Measurements from ENCODE around the gene M6PR.
"Not testable (repeated sequence)": the region's sequence is repeated elsewhere in the genome, so short reads cannot be mapped to it uniquely, and the experiment has no call there.

M6PR gene

DNA sequence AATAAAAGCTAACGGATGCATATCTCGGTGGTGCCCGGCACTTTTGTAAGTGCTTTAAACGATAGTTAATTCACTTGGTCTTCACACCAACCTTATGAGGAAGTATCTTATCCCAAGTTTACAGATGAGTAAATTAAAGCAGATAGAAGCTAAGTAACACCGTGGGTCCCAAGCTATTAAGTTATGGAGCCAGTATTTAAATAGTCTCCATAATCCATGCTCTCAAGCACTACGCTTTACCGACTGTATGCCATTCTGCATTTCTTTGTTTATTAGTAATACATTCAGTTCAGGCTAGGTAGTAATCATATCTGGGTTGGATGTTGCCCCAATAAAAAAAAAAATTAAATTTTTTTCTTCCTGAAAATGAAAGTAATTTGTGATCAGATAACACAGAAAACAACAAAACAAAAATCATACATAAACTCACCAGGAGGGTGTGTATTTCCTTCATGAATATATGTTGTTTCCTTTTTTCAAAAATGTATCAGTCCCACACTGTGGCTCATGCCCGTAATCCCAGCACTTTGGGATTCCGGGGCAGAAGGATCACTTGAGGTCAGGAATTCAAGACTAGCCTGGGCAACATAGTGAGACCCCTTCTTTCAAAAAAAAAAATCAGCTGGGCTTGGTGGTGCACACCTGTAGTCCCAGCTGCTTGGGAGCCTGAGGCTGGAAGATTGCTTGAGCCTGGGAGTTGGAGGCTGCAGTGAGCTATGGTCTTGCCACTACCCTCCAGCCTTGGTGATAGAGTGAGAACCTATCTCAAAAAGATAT is 1.4 kb upstream of the M6PR start:
- DNase-seq: no peak

DNA sequence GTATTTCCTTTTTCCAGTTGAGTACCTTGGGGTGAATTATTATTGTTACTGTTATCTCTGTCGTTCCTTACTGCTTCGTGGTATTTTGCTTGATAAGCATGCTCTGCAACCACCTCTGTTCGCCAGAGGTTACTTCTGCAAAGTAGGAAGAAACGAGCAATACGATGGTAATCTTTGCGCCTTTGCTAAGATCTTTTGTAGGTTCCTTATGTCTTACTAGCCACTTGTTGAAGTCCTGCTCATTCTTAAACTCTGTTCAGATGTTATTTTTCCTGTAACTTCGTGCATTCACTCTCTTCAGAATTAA is 729 bp upstream of the M6PR start:
- no peak for DNase-seq

DNA sequence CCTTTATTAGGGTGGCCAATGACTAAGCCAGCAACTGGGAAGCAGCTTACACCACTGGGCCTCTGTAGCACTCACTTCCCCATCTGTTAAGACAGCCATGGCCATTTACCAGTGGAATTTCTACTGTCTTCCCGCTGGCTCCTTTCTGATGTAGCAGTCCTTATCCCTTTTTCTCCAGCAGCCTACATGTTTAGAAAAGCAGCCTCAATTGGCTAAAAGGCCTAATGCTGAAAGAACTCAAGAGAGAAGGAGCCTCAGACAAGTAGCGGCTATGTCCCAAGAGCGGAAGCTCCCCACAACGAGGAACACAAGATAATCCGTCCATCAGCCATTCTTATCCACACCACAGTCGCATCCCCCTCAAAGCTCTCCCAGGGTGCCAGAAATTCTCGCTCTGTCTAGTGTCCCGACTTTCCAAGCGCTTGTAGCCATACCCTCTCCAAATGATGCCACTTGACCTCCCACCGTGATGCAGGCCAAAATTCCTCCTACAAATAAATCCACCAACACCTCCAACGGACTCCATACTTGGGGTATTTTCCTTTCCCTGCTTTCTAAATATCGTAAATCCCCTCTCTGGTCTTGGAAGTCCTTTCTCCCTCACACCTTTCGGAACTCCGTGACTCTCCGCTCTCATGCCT is 624 bp downstream of the M6PR start:
- no peak for DNase-seq

DNA sequence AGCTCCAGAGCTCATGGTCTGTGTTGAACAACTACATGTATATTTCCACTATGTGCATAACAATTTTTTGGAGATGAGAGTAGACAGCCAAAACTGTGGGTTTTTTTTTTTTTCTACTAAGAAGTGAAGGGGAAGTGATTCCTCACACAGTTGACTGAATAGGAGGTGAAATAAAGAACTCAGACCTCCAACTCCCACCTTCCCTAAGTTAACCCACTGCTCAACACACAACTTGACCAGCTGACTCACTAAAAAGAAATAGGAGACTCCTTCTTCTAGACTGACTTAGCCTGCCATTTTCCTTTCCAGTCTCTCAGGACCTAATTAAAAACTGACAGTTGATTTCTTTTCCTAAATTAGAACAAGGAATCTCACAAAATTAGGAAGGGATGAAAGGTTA is 1.7 kb downstream of the M6PR start:
- no peak for DNase-seq

DNA sequence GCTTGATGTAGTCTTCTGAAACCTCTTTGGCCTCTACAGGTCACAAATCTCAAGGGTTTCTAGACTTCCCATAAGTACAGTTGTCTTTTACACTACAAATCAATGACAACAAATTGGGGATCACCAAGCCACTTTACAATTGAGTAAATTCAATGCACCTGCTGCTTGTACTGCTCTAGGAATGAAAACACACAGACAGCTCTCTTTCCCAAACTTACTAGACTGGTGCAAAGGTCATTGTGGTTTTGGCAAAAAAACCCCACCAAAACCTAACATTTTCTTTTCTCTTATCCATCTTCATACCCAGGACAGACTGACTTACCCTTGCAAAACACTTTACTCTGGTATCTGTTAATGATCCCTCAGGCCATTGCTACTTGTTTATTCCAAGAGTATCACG is 2.7 kb downstream of the M6PR start:
- no peak for DNase-seq

DNA sequence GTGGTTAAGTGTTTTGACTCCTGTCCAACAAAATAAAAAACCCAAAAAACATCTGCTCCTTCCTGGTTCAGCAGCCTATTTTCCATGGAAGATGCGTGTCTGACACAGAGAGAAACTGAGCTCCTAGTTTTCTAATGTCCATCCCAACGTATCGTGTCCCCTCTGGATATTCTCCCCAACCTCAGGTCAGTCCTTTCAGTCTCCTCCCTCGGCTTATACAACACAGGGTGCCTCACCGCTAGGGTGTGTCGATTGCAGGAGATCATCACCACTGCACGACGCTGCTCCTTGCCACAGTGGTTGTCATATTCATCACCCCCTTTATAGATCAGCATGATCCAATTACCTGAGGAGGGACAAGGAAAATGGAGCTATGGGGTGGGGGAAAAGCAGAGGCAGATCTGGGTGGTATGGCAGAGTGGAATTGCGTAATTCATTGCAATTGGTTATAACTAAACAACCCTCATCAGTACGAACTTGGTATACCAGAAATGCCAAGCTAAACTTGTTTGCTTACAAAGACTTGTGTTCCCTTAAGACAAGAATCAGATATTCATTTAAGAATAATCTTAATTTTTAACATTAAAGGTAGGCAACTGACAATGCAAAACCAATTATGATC is 5.8 kb downstream of the M6PR start:
- DNase-seq: no peak

DNA sequence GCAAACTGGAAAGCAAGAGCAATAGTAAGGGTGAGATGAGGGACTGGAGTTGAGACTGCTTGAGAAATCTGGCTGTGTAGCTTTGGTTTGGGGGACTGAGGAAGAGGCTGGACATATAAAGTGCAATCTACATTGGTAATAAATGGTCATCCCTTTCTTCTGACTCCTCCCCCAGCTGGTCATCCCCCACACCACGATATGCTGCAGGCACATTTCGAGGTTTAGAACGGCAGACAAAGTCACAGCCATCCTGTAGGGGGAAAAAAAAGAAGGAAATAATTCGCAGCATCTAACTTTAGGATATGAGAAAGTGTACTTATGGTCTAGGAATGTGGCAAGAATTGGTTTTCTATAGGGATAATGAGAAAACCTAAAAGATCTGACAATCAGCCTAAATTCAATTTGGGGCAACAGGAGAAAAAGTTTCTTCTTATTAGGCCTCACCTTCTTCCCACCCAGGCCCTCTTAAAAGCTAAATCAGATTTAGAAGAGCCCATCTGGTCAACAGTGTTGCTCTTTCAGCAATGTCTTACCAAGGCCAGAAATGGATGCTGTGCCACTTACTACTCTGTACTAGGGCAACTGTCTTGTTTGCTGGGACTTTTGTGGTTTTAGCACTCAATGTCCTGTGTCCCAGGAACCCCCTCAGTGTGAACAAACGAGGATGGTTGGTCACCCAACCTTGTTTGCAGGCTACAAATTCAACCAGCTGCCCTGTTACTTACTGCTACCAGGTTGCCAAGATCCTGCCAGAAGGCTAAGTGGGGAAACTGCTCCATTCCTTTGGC is 7.6 kb downstream of the M6PR start:
- no peak for DNase-seq

DNA sequence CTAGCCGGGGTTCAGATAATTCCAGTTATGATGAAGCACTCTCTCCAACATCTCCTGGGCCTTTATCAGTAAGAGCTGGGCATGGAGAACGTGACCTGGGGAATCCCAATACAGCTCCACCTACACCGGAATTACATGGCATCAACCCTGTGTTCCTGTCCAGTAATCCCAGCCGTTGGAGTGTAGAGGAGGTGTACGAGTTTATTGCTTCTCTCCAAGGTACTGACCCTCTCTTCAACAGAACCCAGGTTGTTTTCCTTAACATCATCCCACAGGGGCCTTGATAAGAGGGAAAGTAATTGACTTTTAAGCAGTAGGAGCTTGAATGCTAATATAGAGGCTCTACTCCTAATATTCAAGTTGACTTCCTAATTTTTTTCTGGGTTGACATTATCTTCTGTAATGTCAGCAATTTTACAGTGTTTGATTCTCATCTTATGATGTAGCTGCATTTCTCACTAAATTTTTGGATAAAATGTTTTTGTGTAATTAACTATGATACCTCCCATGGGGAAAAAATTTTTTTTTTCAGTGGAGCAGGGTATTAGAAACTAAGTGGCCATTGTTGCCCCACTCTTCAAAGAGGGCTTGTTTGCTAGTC is 11.5 kb downstream of the M6PR start:
- DNase-seq: not testable (repeated sequence)

DNA sequence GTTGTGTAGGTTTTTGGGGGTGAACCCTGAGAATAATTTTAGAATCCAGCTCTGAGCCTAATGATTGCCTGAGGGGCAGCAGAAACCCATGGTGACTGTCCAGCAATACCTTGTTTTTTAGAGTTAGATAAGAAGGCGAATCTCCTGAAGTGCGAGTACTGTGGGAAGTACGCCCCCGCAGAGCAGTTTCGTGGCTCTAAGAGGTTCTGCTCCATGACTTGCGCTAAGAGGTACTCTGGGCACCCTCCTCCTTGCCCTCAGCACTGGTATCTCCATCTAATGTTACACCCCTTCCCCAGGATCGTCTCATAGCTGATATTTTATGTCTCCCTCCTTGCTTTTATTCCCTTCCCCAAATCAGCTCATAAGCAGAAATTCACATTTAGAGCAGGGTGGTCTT is 12.7 kb downstream of the M6PR start:
- no peak for DNase-seq

DNA sequence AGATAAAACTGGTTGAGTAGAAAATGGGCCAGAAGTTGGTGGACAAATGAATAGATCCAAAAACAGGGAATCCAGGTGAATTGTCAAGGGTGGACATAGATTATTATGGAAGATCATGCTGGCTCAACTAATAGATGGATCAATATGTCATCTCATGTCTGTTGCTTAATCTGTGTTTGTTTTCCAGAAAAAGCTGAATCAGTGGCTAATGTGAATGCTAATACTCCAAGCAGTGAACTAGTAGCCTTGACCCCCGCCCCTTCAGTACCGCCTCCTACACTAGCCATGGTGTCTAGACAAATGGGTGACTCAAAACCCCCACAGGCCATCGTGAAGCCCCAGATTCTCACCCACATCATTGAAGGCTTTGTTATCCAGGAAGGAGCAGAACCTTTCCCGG is 15.4 kb downstream of the M6PR start:
- DNase-seq: not testable (repeated sequence)

DNA sequence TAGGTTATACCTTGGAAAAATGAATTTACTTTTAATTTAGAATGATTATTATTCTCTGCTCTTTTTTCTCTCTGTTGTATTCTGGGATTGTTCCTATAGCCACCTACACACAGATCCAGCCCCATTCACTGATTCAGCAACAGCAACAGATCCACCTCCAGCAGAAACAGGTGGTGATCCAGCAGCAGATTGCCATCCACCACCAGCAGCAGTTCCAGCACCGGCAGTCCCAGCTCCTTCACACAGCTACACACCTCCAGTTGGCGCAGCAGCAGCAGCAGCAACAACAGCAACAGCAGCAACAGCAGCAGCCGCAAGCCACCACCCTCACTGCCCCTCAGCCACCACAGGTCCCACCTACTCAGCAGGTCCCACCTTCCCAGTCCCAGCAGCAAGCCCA is 17.0 kb downstream of the M6PR start:
- not testable (repeated sequence) for DNase-seq

DNA sequence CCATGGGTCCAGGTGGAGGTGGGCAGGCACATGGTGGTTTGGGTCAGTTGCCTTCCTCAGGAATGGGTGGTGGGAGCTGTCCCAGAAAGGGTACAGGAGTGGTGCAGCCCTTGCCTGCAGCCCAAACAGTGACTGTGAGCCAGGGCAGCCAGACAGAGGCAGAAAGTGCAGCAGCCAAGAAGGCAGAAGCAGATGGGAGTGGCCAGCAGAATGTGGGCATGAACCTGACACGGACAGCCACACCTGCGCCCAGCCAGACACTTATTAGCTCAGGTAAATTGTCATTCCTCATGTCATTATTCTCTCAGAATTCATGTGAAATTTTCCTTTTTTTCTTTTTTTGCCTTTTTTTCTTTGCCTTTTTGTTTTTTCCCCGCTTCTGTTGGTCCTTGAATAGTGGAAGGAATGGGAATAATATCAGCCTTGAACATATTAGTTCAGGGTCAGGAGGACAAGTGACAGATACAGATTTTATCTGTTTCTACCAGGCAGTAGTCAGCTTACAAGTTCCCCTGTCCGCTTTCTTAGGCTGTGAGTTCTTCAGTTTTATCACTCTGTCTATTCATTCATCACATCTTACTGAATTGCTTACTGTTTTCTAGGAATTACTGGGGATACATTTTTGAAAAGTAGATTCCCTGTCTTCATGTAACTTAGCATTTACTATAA is 18.7 kb downstream of the M6PR start:
- DNase-seq: not testable (repeated sequence)

DNA sequence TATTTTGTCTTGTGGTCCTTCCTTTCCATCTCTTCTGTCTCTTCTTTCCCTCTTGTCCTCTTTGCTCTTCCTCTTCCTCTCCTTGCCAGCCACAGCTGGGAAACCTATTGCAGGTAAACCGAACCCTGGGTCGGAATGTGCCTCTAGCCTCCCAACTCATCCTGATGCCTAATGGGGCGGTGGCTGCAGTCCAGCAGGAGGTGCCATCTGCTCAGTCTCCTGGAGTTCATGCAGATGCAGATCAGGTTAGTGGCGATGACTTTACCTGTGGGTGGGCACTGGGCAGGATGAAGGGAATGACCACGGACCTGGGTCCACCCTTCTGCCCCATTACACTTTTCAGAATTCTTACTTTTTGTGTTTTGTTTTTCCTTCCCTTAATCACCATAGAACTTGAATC is 26.9 kb downstream of the M6PR start:
- no peak for DNase-seq

DNA sequence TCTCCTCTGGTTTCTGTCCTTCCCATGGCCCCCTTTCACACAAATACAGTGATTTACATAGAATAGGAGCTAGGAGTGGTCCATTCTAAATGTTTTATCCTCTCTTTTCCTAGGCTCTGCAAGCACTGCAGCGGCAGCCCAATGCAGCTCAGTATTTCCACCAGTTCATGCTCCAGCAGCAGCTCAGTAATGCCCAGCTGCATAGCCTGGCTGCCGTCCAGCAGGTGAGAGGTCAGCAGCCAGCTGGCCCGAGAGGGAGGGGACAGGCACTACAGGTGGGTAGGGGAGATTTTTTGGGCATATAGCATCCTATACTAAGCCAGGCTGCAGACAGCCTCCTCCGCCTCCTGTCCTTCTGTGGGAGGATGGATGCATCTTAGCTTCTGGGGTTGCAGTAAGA is 29.8 kb downstream of the M6PR start:
- DNase-seq: not testable (repeated sequence)

DNA sequence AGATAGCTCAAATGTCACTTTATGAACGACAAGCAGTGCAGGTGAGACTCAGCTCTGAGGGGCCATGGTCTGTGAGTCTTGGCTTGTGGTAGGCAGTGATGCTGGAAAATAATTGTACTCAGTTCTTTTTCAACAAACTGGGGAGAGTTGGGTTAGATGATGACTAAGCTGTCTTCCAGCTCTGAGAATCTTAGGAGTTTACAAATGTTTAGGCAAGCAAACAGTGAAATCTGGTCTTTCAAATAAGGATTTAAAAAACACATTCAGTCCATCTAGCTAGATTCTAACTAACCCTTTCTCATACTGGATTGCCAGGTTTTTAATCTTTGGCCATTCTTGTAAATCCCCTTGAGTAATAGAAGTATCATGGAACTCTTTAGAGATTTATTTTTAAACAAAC is 31.7 kb downstream of the M6PR start:
- DNase-seq: no peak

DNA sequence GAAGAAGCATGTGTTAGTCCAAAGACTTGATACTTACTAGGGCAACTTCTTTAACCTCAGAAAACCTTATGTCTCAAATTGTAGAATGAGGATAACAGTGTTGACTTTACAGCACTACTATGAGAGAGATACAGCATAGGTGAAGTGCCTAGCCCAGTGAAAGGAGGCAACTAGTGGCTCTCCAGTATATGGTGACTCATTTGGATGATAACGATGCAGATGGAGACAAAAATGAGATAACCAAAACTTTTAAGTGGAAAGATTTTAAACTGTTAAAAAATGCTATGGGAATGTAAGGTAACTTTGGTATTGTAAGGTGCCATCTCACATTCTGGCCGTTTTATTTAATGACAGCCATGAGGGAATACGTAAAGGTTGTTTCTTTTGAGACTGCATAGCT is 32.4 kb downstream of the M6PR start:
- DNase-seq: no peak

DNA sequence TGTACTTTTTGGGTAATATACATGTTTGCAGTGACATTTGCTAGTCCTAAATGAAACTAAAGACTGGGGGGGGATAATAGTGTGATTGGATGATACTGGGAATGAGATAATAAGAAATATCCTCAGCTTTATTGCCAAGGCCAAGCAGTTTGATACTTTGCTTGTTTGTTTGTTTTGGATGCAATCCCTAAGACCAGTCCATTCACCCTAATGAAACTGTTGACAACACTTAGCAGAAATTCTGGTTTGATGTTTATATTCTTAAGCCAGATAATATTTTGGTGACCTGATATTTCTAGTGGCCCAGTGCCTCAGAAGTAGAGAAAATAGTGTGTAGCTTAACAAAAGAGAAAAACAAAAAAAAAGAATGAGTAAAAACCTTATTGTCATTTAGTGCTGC is 33.3 kb downstream of the M6PR start:
- DNase-seq: no peak

DNA sequence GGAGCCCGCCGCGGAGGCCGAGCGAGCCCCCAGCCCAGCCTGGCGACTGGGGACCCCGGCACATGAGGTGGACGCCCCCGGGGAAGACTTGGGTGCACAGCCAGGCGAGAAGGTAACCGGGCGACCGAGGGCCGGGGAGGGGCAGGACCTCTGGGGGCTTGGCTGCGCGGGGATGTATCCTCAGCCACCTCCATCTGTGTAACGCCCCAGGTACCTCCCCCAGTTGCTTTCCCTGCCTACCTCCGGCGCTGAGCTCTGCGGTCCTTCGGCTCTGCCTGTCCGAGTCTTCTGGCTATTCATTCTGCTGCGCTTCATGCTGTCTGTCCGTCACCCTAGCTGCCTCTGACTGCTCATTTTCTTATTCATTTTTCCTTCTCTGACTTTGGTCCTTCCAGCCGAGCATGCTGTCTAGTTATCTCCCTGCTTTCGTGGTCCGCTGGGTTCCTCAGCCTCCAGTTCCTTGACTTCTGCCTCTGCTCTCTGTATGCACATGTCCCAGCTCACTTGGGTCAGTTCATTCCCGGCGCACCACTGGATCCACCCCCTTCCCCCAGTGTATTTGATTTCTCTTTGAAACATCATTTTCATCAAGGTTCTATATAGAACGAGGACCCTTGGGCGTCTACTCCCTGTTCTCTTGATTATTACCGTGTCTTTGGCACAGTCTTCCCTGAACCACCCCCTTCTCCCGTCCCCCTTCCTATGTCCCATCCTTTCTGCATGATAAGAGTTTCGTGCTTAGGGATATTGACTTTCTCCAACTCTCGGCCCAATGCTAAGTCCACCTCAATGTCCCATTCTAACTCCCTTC is 34.5 kb downstream of the M6PR start:
- DNase-seq: peak; percentile 25 to 88 (median 82)

DNA sequence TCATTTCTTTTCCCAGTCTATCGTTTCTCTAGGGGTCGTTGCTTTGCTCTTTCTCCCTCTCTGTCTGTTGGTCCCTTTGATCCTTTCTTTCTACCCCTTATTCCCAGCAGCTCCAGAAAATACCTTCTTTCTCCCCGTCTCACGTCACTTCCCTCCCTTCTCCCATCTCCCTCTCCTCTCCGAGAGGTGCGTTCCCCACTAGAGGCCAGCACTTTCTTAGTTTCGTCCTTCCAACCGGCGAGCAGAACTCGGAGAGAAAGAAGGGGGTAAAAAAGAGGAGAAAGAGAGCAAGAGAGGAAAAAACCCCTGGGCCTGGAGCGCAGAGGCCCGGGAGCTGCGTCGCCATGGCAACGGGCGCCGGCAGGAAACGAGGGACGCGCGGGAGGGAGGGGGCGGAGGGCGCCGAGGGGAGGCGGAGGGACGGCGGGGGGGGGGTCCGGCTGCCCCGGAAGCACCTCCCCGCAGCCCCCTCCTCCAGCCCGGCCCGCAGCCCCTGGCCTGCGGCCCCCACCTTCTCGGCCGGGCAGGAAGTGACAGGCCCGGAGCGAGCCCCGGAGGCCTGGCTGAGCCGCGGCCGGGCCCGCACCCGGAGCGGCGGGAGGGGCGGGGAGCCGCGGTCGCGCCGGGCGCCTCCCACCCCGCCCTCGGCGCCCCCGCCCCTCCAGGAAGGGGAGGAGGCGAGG is 35.3 kb downstream of the M6PR start, which contains the start of gene PHC1:
PHC1 (plus strand) TSS at position 477 of the 683 bp plus-strand sequence. CDS start 3,169 bp downstream, outside the sequence.
- DNase-seq: peak; percentile 70 to 96 (median 95)

DNA sequence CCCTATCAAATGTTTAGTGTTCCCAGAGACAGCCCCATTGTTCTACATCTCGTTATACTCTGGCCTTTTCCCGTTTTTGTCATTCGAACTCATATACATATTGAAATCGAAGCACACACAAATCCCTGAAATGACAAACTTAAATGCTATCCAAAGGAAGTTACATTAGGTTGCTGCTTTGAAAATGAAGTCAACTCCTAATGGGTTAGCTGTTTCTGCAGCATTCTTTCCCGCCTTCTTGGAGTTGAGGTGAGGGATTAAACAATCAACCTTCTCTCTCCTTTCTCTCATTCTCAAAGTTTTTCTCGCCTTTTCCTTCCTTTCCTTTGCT is 35.8 kb downstream of the M6PR start:
- DNase-seq: peak in 1 of 3 experiments; percentile 89

DNA sequence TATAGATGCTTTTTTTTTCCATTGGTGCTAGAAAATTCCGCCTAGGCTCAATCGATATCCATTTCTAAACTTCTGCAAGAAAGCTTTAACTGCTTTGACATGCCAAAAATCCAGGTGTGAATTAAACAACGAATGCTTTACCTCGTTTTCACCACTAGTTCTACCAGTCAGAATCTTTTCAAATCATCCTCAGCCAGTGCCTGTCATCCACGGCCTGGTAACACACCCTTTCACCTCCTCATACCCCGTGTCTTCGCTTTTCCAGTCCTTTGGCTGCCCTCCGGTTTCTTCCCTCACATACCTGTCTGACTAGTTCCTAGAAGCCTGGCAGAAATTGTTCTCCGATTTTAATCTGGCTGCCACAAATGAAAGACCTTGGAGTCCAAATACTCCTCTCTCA is 36.5 kb downstream of the M6PR start:
- peak in 2 of 3 experiments; percentile 65 to 80 for DNase-seq
